Fibroblast of villous mesenchyme (primary cell): ENCODE data around the gene PRR35. TPM values are rescaled to one million over a fixed set of nuclear protein-coding genes. Genes with fewer than 3 reads are reported as not detected.
A peak's percentile ranks its signal among the peaks of the same experiment; 100 is the strongest.
"Not testable (repeated sequence)": the region's sequence is repeated elsewhere in the genome, so short reads cannot be mapped to it uniquely, and the experiment has no call there.

Experiments
- DNase-seq: peaks from one replicate; pipeline ENCODE4 v3.0.0-alpha.2; 2010; ENCODE audit warnings: low read depth
- H3K4me3 ChIP-seq: 2 replicates; pipeline ENCODE4 v1.5.1; 2011; ENCODE audit warnings: low read depth, mild to moderate bottlenecking, low read length
- CTCF ChIP-seq: IDR thresholded peaks from 2 replicates; pipeline ENCODE4 v1.5.1; 2012; ENCODE audit warnings: low read depth, mild to moderate bottlenecking, low read length; ENCODE audit not compliant: insufficient read depth
- total RNA-seq: library from RNA; depleted of rRNA; stranded (reverse); fragments of >200 nt; gene quantifications from 2 replicates; pipeline ENCODE4 v1.2.3, GENCODE V29; 2012

The PRR35 gene
- total RNA-seq, 1 donor = not detected

GRCh38 chr16:595942-596735, 35.9 kb downstream of the PRR35 start:
- DNase-seq = no peak
- TF ChIP-seq CTCF = no peak
- no peak overlapping the region for H3K4me3 ChIP-seq

- no peak for DNase-seq
- TF ChIP-seq CTCF = no peak
- H3K4me3 ChIP-seq = no peak overlapping the region
Measured at GRCh38 chr16:596736-597060, 36.5 kb downstream of the PRR35 start.

GRCh38 chr16:597655-598054, 37.5 kb downstream of the PRR35 start:
- H3K4me3 ChIP-seq, DNase-seq: not testable (repeated sequence)

- H3K4me3 ChIP-seq = no peak overlapping the region
- no peak for TF ChIP-seq CTCF
- DNase-seq = no peak
Measured at GRCh38 chr16:598823-599739, 38.9 kb downstream of the PRR35 start.

- no peak overlapping the region for H3K4me3 ChIP-seq
- TF ChIP-seq CTCF = peak; percentile 38
- no peak for DNase-seq
Measured at GRCh38 chr16:600781-601180, 40.6 kb downstream of the PRR35 start.

GRCh38 chr16:603933-604332, 43.7 kb downstream of the PRR35 start:
- TF ChIP-seq CTCF = no peak
- no peak overlapping the region for H3K4me3 ChIP-seq
- DNase-seq = no peak

- DNase-seq = no peak
- H3K4me3 ChIP-seq = no peak overlapping the region
- no peak for TF ChIP-seq CTCF
Measured at GRCh38 chr16:606656-607307, 46.6 kb downstream of the PRR35 start.
